HG03558 (cell line): ENCODE measurements around the gene GALNT9.
"Not testable (repeated sequence)": the region's sequence is repeated elsewhere in the genome, so short reads cannot be mapped to it uniquely, and the experiment has no call there.

Experiments
- ATAC-seq: cut with Tn5 transposase; IDR thresholded peaks from one replicate; pipeline ENCODE4 v1.9.1; 2021; ENCODE audit warnings: moderate number of reproducible peaks; ENCODE audit not compliant: unreplicated experiment; ENCODE audit errors: extremely low read depth

GALNT9 gene

GRCh38 chr12:132359551-132359950, 30.2 kb upstream of the GALNT9 start:
- ATAC-seq, result no peak

- not testable (repeated sequence) for ATAC-seq
Observed at GRCh38 chr12:132358241-132359225, 29.1 kb upstream of the GALNT9 start.

- no peak for ATAC-seq
Observed at GRCh38 chr12:132357623-132358186, 28.3 kb upstream of the GALNT9 start.

GRCh38 chr12:132356691-132357622, 27.6 kb upstream of the GALNT9 start:
- no peak for ATAC-seq

- ATAC-seq, result no peak
Observed at GRCh38 chr12:132355742-132356681, 26.6 kb upstream of the GALNT9 start.

GRCh38 chr12:132354982-132355680, 25.7 kb upstream of the GALNT9 start:
- ATAC-seq, result no peak

- ATAC-seq, result no peak
Observed at GRCh38 chr12:132354211-132354981, 25.0 kb upstream of the GALNT9 start.

GRCh38 chr12:132353811-132354210, 24.4 kb upstream of the GALNT9 start:
- ATAC-seq, result no peak

- ATAC-seq, result no peak
Observed at GRCh38 chr12:132352896-132353800, 23.8 kb upstream of the GALNT9 start.

GRCh38 chr12:132351751-132352495, 22.5 kb upstream of the GALNT9 start:
- no peak for ATAC-seq

- no peak for ATAC-seq
Observed at GRCh38 chr12:132349501-132350131, 20.2 kb upstream of the GALNT9 start.

GRCh38 chr12:132348176-132348575, 18.8 kb upstream of the GALNT9 start:
- no peak for ATAC-seq

- ATAC-seq, result no peak
Observed at GRCh38 chr12:132347176-132347855, 17.9 kb upstream of the GALNT9 start.

GRCh38 chr12:132346471-132347175, 17.2 kb upstream of the GALNT9 start:
- no peak for ATAC-seq
